ENCODE data around the gene FBXL4.

FBXL4 gene

GRCh38 chr6:98973571-98973970 is 25.8 kb upstream of the FBXL4 start:
- no peaks in the 10 kb centered on the region for H3K79me1 ChIP-seq (replicated peaks; ENCODE audit: low read length, poor library complexity, severe bottlenecking)
- H3K4me1 ChIP-seq (ENCODE audit: control insufficient read depth, insufficient read depth, low read depth, low read length): no peaks in the 10 kb centered on the region
- no peak overlapping the region for H2BK120ac ChIP-seq (ENCODE audit: low read depth, low read length)
- no peak overlapping the region for H3K4ac ChIP-seq (ENCODE audit: low read depth in 1 of 2, low read length in 2 of 2)
- no peak overlapping the region for H2BK5ac ChIP-seq (ENCODE audit: low read depth, low read length, poor library complexity, severe bottlenecking)
- 100% methylated on average over 1 of the region's 1 CpG for WGBS
- DNase-seq: no peak
- H3K27ac ChIP-seq (ENCODE audit: low read length, poor library complexity, severe bottlenecking): no peak overlapping the region
- no peak overlapping the region for H2AFZ ChIP-seq (ENCODE audit: low read depth, low read length)
- H4K8ac ChIP-seq (ENCODE audit: low read length): no peak overlapping the region
- H3K4me3 ChIP-seq (ENCODE audit: insufficient read depth in 1 of 2, low read depth in 1 of 2, low read length in 2 of 2): no peak overlapping the region
- no peak overlapping the region for H3K14ac ChIP-seq (ENCODE audit: low read length in 2 of 2)
- H3K27me3 ChIP-seq (ENCODE audit: control insufficient read depth in 1 of 2, insufficient read depth in 1 of 2, low read length in 2 of 2): no peaks in the 10 kb centered on the region
- no peak overlapping the region for H3K4me2 ChIP-seq (ENCODE audit: low read length, poor library complexity, severe bottlenecking)
- no peaks in the 10 kb centered on the region for H3K36me3 ChIP-seq (ENCODE audit: control insufficient read depth in 1 of 2, insufficient read depth in 2 of 2, low read depth in 1 of 2, low read length in 2 of 2)
- no peak overlapping the region for H2BK15ac ChIP-seq (ENCODE audit: low read depth, poor library complexity, severe bottlenecking)
- no peak overlapping the region for H4K91ac ChIP-seq (ENCODE audit: low read length)
- no peak overlapping the region for H3K23ac ChIP-seq (ENCODE audit: low read length in 2 of 2)
- no peak overlapping the region for H2AK5ac ChIP-seq (ENCODE audit: low read length, severe bottlenecking)
- no peak overlapping the region for H3K9ac ChIP-seq (ENCODE audit: low read length)
- H2BK12ac ChIP-seq (ENCODE audit: low read length in 2 of 2): no peak overlapping the region
- H3K18ac ChIP-seq (ENCODE audit: low read depth in 1 of 2, low read length in 2 of 2): no peak overlapping the region
- H3K9me3 ChIP-seq (ENCODE audit: control insufficient read depth, low read length): peaks cover 8% of the 10 kb centered on the region

GRCh38 chr6:98971303-98971702 is 23.6 kb upstream of the FBXL4 start:
- H3K27ac ChIP-seq (ENCODE audit: low read length, poor library complexity, severe bottlenecking): no peak overlapping the region
- no peak overlapping the region for H2BK5ac ChIP-seq (ENCODE audit: low read depth, low read length, poor library complexity, severe bottlenecking)
- no peaks in the 10 kb centered on the region for H3K27me3 ChIP-seq (ENCODE audit: control insufficient read depth in 1 of 2, insufficient read depth in 1 of 2, low read length in 2 of 2)
- H2BK12ac ChIP-seq (ENCODE audit: low read length in 2 of 2): no peak overlapping the region
- no peak overlapping the region for H3K4ac ChIP-seq (ENCODE audit: low read depth in 1 of 2, low read length in 2 of 2)
- no peak overlapping the region for H3K9ac ChIP-seq (ENCODE audit: low read length)
- no peak overlapping the region for H3K18ac ChIP-seq (ENCODE audit: low read depth in 1 of 2, low read length in 2 of 2)
- no peak overlapping the region for H2AK5ac ChIP-seq (ENCODE audit: low read length, severe bottlenecking)
- H3K9me3 ChIP-seq (ENCODE audit: control insufficient read depth, low read length): peaks cover 14% of the 10 kb centered on the region
- no peaks in the 10 kb centered on the region for H3K36me3 ChIP-seq (ENCODE audit: control insufficient read depth in 1 of 2, insufficient read depth in 2 of 2, low read depth in 1 of 2, low read length in 2 of 2)
- H4K8ac ChIP-seq (ENCODE audit: low read length): no peak overlapping the region
- no peak overlapping the region for H3K14ac ChIP-seq (ENCODE audit: low read length in 2 of 2)
- H2BK120ac ChIP-seq (ENCODE audit: low read depth, low read length): no peak overlapping the region
- H3K4me1 ChIP-seq (ENCODE audit: control insufficient read depth, insufficient read depth, low read depth, low read length): no peaks in the 10 kb centered on the region
- no peak overlapping the region for H3K4me2 ChIP-seq (ENCODE audit: low read length, poor library complexity, severe bottlenecking)
- no peak overlapping the region for H3K23ac ChIP-seq (ENCODE audit: low read length in 2 of 2)
- H3K79me1 ChIP-seq (replicated peaks; ENCODE audit: low read length, poor library complexity, severe bottlenecking): no peaks in the 10 kb centered on the region
- no peak overlapping the region for H2AFZ ChIP-seq (ENCODE audit: low read depth, low read length)
- H3K4me3 ChIP-seq (ENCODE audit: insufficient read depth in 1 of 2, low read depth in 1 of 2, low read length in 2 of 2): no peak overlapping the region
- DNase-seq: no peak
- no peak overlapping the region for H4K91ac ChIP-seq (ENCODE audit: low read length)
- H2BK15ac ChIP-seq (ENCODE audit: low read depth, poor library complexity, severe bottlenecking): no peak overlapping the region

GRCh38 chr6:98970469-98970868 is 22.7 kb upstream of the FBXL4 start:
- Histone ChIP-seq H3K23ac (ENCODE audit: low read length in 2 of 2) (no peak overlapping the region), H3K36me3 (ENCODE audit: control insufficient read depth in 1 of 2, insufficient read depth in 2 of 2, low read depth in 1 of 2, low read length in 2 of 2) (no peaks in the 10 kb centered on the region), H3K27me3 (ENCODE audit: control insufficient read depth in 1 of 2, insufficient read depth in 1 of 2, low read length in 2 of 2) (no peaks in the 10 kb centered on the region), H4K91ac (ENCODE audit: low read length) (no peak overlapping the region), H3K4ac (ENCODE audit: low read depth in 1 of 2, low read length in 2 of 2) (no peak overlapping the region), H3K4me2 (ENCODE audit: low read length, poor library complexity, severe bottlenecking) (no peak overlapping the region), H2BK5ac (ENCODE audit: low read depth, low read length, poor library complexity, severe bottlenecking) (no peak overlapping the region), H2AK5ac (ENCODE audit: low read length, severe bottlenecking) (no peak overlapping the region), H3K79me1 (replicated peaks; ENCODE audit: low read length, poor library complexity, severe bottlenecking) (no peaks in the 10 kb centered on the region), H2AFZ (ENCODE audit: low read depth, low read length) (no peak overlapping the region), H3K9me3 (ENCODE audit: control insufficient read depth, low read length) (peaks cover 14% of the 10 kb centered on the region), H2BK120ac (ENCODE audit: low read depth, low read length) (no peak overlapping the region), H3K27ac (ENCODE audit: low read length, poor library complexity, severe bottlenecking) (no peak overlapping the region), H2BK12ac (ENCODE audit: low read length in 2 of 2) (no peak overlapping the region), H3K18ac (ENCODE audit: low read depth in 1 of 2, low read length in 2 of 2) (no peak overlapping the region), H3K4me3 (ENCODE audit: insufficient read depth in 1 of 2, low read depth in 1 of 2, low read length in 2 of 2) (no peak overlapping the region), H3K9ac (ENCODE audit: low read length) (no peak overlapping the region), H2BK15ac (ENCODE audit: low read depth, poor library complexity, severe bottlenecking) (no peak overlapping the region), H3K4me1 (ENCODE audit: control insufficient read depth, insufficient read depth, low read depth, low read length) (no peaks in the 10 kb centered on the region), H3K14ac (ENCODE audit: low read length in 2 of 2) (no peak overlapping the region), H4K8ac (ENCODE audit: low read length) (no peak overlapping the region)
- 89% methylated on average over 1 of the region's 1 CpG for WGBS
- DNase-seq: no peak

GRCh38 chr6:98967616-98968015 is 19.9 kb upstream of the FBXL4 start:
- H2BK12ac ChIP-seq (ENCODE audit: low read length in 2 of 2): no peak overlapping the region
- no peak overlapping the region for H3K9ac ChIP-seq (ENCODE audit: low read length)
- no peak overlapping the region for H2AK5ac ChIP-seq (ENCODE audit: low read length, severe bottlenecking)
- H3K9me3 ChIP-seq (ENCODE audit: control insufficient read depth, low read length): peaks cover 14% of the 10 kb centered on the region
- no peaks in the 10 kb centered on the region for H3K4me1 ChIP-seq (ENCODE audit: control insufficient read depth, insufficient read depth, low read depth, low read length)
- H4K8ac ChIP-seq (ENCODE audit: low read length): no peak overlapping the region
- H2AFZ ChIP-seq (ENCODE audit: low read depth, low read length): no peak overlapping the region
- H3K23ac ChIP-seq (ENCODE audit: low read length in 2 of 2): no peak overlapping the region
- H4K91ac ChIP-seq (ENCODE audit: low read length): no peak overlapping the region
- DNase-seq: no peak
- no peak overlapping the region for H3K4ac ChIP-seq (ENCODE audit: low read depth in 1 of 2, low read length in 2 of 2)
- no peak overlapping the region for H2BK15ac ChIP-seq (ENCODE audit: low read depth, poor library complexity, severe bottlenecking)
- H3K4me2 ChIP-seq (ENCODE audit: low read length, poor library complexity, severe bottlenecking): no peak overlapping the region
- no peaks in the 10 kb centered on the region for H3K36me3 ChIP-seq (ENCODE audit: control insufficient read depth in 1 of 2, insufficient read depth in 2 of 2, low read depth in 1 of 2, low read length in 2 of 2)
- H3K27me3 ChIP-seq (ENCODE audit: control insufficient read depth in 1 of 2, insufficient read depth in 1 of 2, low read length in 2 of 2): peaks cover 0 to 7% of the 10 kb centered on the region in 2 experiments
- no peaks in the 10 kb centered on the region for H3K79me1 ChIP-seq (replicated peaks; ENCODE audit: low read length, poor library complexity, severe bottlenecking)
- H3K18ac ChIP-seq (ENCODE audit: low read depth in 1 of 2, low read length in 2 of 2): no peak overlapping the region
- no peak overlapping the region for H2BK120ac ChIP-seq (ENCODE audit: low read depth, low read length)
- no peak overlapping the region for H3K27ac ChIP-seq (ENCODE audit: low read length, poor library complexity, severe bottlenecking)
- no peak overlapping the region for H2BK5ac ChIP-seq (ENCODE audit: low read depth, low read length, poor library complexity, severe bottlenecking)
- no peak overlapping the region for H3K4me3 ChIP-seq (ENCODE audit: insufficient read depth in 1 of 2, low read depth in 1 of 2, low read length in 2 of 2)
- 80% methylated on average over 2 of the region's 2 CpGs for WGBS
- H3K14ac ChIP-seq (ENCODE audit: low read length in 2 of 2): no peak overlapping the region
